ENCODE measurements around the gene MAP6D1.

MAP6D1 gene

DNA sequence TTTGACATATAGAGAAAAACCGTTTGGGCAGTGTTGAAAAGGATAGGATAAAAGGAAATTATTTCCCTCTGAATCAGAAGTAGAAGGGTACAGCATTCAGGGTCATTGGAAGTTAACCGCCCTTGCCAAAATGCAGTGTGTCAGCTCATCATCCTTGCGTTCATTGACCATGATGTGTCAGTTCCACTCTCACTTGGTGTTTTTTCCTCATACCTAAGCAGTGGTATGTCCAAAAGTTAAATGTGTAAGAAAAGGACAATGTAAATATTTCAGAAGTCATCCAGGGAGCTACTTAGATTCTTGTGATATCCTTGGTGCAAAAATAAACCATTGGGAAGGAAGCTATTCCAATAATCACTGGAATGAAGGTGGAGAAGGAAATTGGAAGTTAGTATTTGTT lies 50.7 kb downstream of the MAP6D1 start:
- no peak overlapping the region for H3K4me3 ChIP-seq (ENCODE audit: low read depth, low read length)
- TF ChIP-seq, protein P1, sequence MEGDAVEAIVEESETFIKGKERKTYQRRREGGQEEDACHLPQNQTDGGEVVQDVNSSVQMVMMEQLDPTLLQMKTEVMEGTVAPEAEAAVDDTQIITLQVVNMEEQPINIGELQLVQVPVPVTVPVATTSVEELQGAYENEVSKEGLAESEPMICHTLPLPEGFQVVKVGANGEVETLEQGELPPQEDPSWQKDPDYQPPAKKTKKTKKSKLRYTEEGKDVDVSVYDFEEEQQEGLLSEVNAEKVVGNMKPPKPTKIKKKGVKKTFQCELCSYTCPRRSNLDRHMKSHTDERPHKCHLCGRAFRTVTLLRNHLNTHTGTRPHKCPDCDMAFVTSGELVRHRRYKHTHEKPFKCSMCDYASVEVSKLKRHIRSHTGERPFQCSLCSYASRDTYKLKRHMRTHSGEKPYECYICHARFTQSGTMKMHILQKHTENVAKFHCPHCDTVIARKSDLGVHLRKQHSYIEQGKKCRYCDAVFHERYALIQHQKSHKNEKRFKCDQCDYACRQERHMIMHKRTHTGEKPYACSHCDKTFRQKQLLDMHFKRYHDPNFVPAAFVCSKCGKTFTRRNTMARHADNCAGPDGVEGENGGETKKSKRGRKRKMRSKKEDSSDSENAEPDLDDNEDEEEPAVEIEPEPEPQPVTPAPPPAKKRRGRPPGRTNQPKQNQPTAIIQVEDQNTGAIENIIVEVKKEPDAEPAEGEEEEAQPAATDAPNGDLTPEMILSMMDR (IDR thresholded peaks at IDR 0.05; ENCODE audit: low read depth, low read length): no peak

DNA sequence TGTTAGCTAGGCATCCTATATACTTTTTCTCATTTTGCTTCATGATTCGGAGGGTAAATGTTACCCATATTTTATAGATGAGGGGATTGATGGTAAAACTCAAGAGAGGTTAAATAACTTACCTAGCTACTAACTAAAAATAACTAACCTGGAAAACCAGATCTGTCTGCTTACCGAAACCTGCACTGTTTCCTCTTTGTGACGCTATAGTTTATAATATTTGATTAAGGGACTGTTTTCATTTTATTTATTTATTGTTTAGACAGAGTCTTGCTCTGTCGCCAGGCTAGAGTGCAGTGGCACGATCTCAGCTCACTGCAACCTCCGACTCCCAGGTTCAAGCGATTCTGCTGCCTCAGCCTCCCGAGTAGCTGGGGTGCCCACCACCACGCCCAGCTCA lies 55.9 kb downstream of the MAP6D1 start:
- H3K4me3 ChIP-seq (ENCODE audit: low read depth, low read length): no peak overlapping the region
- TF ChIP-seq, protein P1 (IDR thresholded peaks at IDR 0.05; ENCODE audit: low read depth, low read length): no peak

DNA sequence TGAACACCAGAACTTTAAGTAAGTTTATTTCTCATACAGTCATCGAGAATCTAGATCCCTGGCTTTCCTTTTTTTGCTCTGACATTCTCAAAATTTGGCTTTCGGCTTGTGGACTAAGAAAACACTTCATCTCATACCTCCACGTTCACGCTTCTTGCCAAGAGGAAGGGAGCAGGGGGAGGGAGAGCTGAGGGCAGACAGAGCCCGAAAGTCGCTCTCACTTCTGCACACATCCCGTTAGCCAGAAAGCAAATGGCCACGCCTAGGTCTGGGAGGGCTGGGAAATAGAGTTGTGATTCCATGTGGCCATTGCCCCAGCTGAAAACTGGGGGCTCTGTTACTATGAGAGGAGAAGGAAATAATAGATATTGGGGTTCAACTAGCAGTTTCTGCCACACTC lies 57.3 kb downstream of the MAP6D1 start:
- TF ChIP-seq, protein P1 (IDR thresholded peaks at IDR 0.05; ENCODE audit: low read depth, low read length): no peak
- H3K4me3 ChIP-seq (ENCODE audit: low read depth, low read length): no peak overlapping the region

DNA sequence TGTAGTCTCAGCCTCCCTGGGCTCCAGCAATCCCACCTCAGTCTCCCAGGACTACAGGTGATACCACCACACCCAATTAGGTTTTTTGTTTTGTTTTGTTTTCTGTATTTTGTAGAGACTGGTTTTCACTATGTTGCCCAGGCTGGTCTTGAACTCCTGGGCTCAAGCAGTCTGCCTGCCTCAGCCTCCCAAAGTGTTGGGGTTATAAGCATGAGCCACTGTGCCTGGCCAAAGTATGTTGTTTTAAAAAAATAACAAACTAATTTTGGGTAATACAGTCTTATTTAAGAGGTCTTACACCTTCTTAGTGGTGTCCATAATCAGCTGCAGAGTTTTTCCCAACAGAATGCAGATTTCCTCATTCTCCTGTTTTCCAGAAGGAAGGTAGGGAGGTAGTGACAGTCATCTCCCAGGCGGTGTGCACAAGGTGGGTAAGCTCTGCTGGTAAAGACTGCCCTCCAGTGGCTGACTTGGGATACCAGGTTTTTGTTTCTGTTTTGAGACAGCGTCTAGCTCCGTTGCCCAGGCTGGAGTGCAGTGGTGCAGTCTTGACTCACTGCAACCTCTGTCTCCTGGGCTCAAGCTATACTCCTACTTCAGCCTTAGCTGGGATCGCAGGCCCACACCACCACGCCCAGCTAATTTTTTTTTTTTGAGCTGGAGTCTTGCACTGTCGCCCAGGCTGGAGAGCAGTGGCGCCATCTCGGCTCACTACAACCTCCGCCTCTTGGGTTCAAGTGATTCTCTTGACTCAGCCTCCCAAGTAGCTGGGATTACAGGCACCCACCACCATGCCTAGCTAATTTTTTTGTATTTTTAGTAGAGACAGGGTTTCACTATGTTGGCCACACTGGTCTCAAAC lies 58.4 kb downstream of the MAP6D1 start:
- TF ChIP-seq, protein P1 (IDR thresholded peaks at IDR 0.05; ENCODE audit: low read depth, low read length): peak; percentile 61
- H3K4me3 ChIP-seq (ENCODE audit: low read depth, low read length): no peak overlapping the region

DNA sequence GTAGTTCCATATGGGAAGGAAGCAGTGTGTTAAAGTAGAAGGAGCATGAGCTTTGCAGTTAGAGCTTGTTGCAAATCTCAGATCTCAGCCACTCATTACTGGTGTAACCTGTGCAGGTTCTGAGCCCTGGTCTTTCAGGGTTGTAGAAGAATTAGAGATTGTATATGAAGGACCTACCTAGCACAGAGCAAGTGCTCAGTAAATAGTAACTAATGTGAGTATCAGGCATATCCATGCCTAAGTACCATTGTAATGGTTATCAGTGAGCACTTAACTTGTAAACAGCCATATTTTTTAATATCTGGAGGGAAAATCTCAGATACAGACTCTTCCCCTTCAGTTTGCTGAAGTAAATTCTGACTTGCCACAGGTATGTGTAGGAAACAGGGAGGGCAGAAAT lies 59.3 kb downstream of the MAP6D1 start:
- H3K4me3 ChIP-seq (ENCODE audit: low read depth, low read length): no peak overlapping the region
- TF ChIP-seq, protein P1 (IDR thresholded peaks at IDR 0.05; ENCODE audit: low read depth, low read length): no peak

Measured in WI38 (cell line).